GM12878 (cell line): ENCODE measurements around the gene PDCD1LG2. TPM values are rescaled to one million over a fixed set of nuclear protein-coding genes. Genes with fewer than 3 reads are reported as not detected.

Experiments
- ATF7 ChIP-seq: fragments of 450-650 bp; IDR thresholded peaks from 2 replicates; pipeline ENCODE4 v1.6.1; 2016; ENCODE audit warnings: low read depth, mild to moderate bottlenecking
- BRCA1 ChIP-seq: IDR thresholded peaks from 2 replicates; pipeline ENCODE4 v1.6.1; 2011; ENCODE audit warnings: low read depth, low read length, improper control_type of control experiment
- CBX5 ChIP-seq: sonication (generic); IDR thresholded peaks from 2 replicates; pipeline ENCODE4 v1.6.1; 2016; ENCODE audit warnings: low read depth, moderate library complexity, mild to moderate bottlenecking, inconsistent platforms
- CHD2 ChIP-seq: IDR thresholded peaks from 2 replicates; pipeline ENCODE4 v1.6.1; 2011; ENCODE audit warnings: low read depth, low read length, improper control_type of control experiment, borderline replicate concordance
- EGR1 ChIP-seq, 2 experiments: IDR thresholded peaks; 1 replicate in 1 of 2; 2 replicates in 1 of 2; pipeline ENCODE4 v1.6.1; 2011 to 2012; ENCODE audit warnings: low read depth in 2 of 2, low read length in 2 of 2, borderline replicate concordance in 1 of 2, mild to moderate bottlenecking in 1 of 2, moderate library complexity in 1 of 2
- FOS ChIP-seq: IDR thresholded peaks from 3 replicates; pipeline ENCODE4 v1.6.1; 2011; ENCODE audit warnings: borderline replicate concordance; ENCODE audit not compliant: insufficient read length; ENCODE audit errors: extremely low read depth
- FOXM1 ChIP-seq: IDR thresholded peaks from 2 replicates; pipeline ENCODE4 v1.6.1; 2012; ENCODE audit warnings: low read depth, mild to moderate bottlenecking, inconsistent platforms, low read length, moderate library complexity
- MYB ChIP-seq: fragments of 150-350 bp; IDR thresholded peaks from 2 replicates; pipeline ENCODE4 v1.6.1; 2014; ENCODE audit warnings: mild to moderate bottlenecking, low read depth, low read length, borderline replicate concordance
- NBN ChIP-seq: fragments of 450-650 bp; IDR thresholded peaks from 2 replicates; pipeline ENCODE4 v1.6.1; 2016
- NR2F1 ChIP-seq: fragments of 450-650 bp; conservative IDR thresholded peaks from 2 replicates; pipeline ENCODE4 v1.6.1; 2017; ENCODE audit warnings: mild to moderate bottlenecking
- PML ChIP-seq: IDR thresholded peaks from 2 replicates; pipeline ENCODE4 v1.6.1; 2012; ENCODE audit warnings: low read length, inconsistent platforms
- POLR2A ChIP-seq: IDR thresholded peaks from 2 replicates; pipeline ENCODE4 v1.6.1; 2011; ENCODE audit warnings: low read depth, mild to moderate bottlenecking, low read length
- SMAD1 ChIP-seq: fragments of 450-650 bp; IDR thresholded peaks from 2 replicates; pipeline ENCODE4 v1.6.1; 2018; ENCODE audit warnings: mild to moderate bottlenecking, low read depth; ENCODE audit not compliant: partially characterized antibody
- SREBF2 ChIP-seq: IDR thresholded peaks from 2 replicates; pipeline ENCODE4 v1.6.1; 2012; ENCODE audit warnings: mild to moderate bottlenecking, low read length
- SRF ChIP-seq, 2 experiments: IDR thresholded peaks; 2 replicates each; pipeline ENCODE4 v1.6.1; 2011; ENCODE audit warnings: low read depth in 2 of 2, low read length in 2 of 2, mild to moderate bottlenecking in 1 of 2, moderate library complexity in 1 of 2
- SUZ12 ChIP-seq: fragments of 200-600 bp; sonication (generic); IDR thresholded peaks from one replicate; pipeline ENCODE4 v1.6.1; 2018; ENCODE audit warnings: antibody characterized with exemption, mild to moderate bottlenecking; ENCODE audit not compliant: unreplicated experiment
- TBL1XR1 ChIP-seq: IDR thresholded peaks from 2 replicates; pipeline ENCODE4 v1.6.1; 2012; ENCODE audit warnings: low read depth, low read length, improper control_type of control experiment
- ZNF24 ChIP-seq: fragments of 450-650 bp; IDR thresholded peaks from 2 replicates; pipeline ENCODE4 v1.6.1; 2017; ENCODE audit warnings: antibody characterized with exemption, mild to moderate bottlenecking
- polyA plus RNA-seq, 11 experiments: library from polyadenylated mRNA; depleted of rRNA in 4 of 11; unstranded in 6 of 11; stranded (reverse) in 5 of 11; fragments of >200 nt; fragmentation: Nextera tagmentation in 4 of 11; fragmentation: Illumina TruSeq in 1 of 11; extraction: Ambion mirVana in 4 of 11; extraction: Trizol in 1 of 11; gene quantifications; 1 replicate in 1 of 11; 2 replicates in 10 of 11; pipeline versions ENCODE4 v1.2.1 to v1.2.3, GENCODE V29; 2011 to 2016; ENCODE audit warnings: inconsistent platforms in 2 of 11, missing spikeins in 2 of 11, low read depth in 1 of 11
- total RNA-seq, 4 experiments: library from RNA; depleted of rRNA in 3 of 4; stranded (reverse); fragments of >200 nt in 3 of 4; fragmentation: Illumina TruSeq in 1 of 4; extraction: Trizol in 1 of 4; gene quantifications; 2 replicates each; pipeline versions ENCODE4 v1.2.1 to v1.2.3, GENCODE V29; 2013 to 2021
- TF ChIP-seq, protein P1 (sequence below): fragments of 450-650 bp; IDR thresholded peaks from 2 replicates; pipeline ENCODE4 v1.6.1; 2018; ENCODE audit warnings: borderline replicate concordance, mild to moderate bottlenecking; ENCODE audit not compliant: partially characterized antibody
- TF ChIP-seq, protein P2 (sequence below): fragments of 450-650 bp; IDR thresholded peaks from 2 replicates; pipeline ENCODE4 v1.6.1; 2017; ENCODE audit warnings: mild to moderate bottlenecking, low read depth, inconsistent platforms; ENCODE audit not compliant: poor library complexity, severe bottlenecking
- TF ChIP-seq, protein P3 (sequence below): IDR thresholded peaks from 2 replicates; pipeline ENCODE4 v1.6.1; 2012; ENCODE audit warnings: low read depth, low read length, improper control_type of control experiment
- TF ChIP-seq, protein P4 (sequence below): IDR thresholded peaks from 2 replicates; pipeline ENCODE4 v1.6.1; 2012; ENCODE audit warnings: mild to moderate bottlenecking, low read depth, low read length

Gene PDCD1LG2
- total and polyA plus RNA-seq, 10 of the 15 experiments (the other 5 are each of a cell fraction or from before 2014, with no cell fraction given), result 1.5 to 37.3 (median 3.0) TPM

DNA sequence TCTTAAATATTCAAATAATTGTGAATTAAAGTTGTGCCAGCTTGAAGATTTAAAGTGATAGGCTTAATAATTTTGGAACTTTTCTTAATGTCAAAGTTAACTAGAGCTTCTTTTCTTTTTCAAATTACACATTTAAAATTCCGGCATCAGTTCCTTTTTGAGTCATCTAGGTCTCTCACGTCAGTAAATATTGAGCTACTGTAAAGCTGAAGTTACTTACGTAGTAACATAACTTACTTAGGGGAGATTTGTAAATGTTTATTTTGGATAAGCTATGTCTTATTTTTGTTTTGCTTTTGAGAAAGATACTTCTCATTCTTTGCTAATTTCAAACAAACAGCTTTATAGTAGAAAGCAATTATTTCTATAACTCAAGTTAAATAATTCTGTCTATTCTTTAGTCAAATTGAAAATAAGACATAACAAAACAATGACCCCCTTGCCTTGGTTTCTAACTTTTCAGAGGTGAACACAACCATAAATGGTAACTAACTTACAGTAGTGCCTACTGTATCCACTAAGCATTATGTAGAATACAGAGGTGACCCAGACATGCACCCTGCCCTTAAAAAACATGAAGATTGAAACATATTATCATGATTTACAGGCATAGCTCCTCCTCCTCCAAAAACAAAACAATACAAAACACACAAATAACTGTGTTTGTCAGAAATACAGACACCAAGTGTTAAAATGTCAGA, 30.2 kb upstream of the PDCD1LG2 start (continued):
- TF ChIP-seq, protein P1, sequence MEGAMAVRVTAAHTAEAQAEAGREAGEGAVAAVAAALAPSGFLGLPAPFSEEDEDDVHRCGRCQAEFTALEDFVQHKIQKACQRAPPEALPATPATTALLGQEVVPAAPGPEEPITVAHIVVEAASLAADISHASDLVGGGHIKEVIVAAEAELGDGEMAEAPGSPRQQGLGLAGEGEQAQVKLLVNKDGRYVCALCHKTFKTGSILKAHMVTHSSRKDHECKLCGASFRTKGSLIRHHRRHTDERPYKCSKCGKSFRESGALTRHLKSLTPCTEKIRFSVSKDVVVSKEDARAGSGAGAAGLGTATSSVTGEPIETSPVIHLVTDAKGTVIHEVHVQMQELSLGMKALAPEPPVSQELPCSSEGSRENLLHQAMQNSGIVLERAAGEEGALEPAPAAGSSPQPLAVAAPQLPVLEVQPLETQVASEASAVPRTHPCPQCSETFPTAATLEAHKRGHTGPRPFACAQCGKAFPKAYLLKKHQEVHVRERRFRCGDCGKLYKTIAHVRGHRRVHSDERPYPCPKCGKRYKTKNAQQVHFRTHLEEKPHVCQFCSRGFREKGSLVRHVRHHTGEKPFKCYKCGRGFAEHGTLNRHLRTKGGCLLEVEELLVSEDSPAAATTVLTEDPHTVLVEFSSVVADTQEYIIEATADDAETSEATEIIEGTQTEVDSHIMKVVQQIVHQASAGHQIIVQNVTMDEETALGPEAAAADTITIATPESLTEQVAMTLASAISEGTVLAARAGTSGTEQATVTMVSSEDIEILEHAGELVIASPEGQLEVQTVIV, result no peak
- TF ChIP-seq, protein P2, sequence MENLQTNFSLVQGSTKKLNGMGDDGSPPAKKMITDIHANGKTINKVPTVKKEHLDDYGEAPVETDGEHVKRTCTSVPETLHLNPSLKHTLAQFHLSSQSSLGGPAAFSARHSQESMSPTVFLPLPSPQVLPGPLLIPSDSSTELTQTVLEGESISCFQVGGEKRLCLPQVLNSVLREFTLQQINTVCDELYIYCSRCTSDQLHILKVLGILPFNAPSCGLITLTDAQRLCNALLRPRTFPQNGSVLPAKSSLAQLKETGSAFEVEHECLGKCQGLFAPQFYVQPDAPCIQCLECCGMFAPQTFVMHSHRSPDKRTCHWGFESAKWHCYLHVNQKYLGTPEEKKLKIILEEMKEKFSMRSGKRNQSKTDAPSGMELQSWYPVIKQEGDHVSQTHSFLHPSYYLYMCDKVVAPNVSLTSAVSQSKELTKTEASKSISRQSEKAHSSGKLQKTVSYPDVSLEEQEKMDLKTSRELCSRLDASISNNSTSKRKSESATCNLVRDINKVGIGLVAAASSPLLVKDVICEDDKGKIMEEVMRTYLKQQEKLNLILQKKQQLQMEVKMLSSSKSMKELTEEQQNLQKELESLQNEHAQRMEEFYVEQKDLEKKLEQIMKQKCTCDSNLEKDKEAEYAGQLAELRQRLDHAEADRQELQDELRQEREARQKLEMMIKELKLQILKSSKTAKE, result peak; percentile 84
- no peak for TF ChIP-seq BRCA1
- TF ChIP-seq FOS, result no peak
- TF ChIP-seq CHD2, result no peak
- TF ChIP-seq, protein P3, sequence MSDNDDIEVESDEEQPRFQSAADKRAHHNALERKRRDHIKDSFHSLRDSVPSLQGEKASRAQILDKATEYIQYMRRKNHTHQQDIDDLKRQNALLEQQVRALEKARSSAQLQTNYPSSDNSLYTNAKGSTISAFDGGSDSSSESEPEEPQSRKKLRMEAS, result no peak
- peak; percentile 54; the same call in 1 of the 2 replicates for TF ChIP-seq PML
- peak; percentile 55; the same call in 1 of the 2 replicates for TF ChIP-seq FOXM1
- TF ChIP-seq SRF (IDR thresholded peaks at IDR 0.05; ENCODE audit: low read depth in 2 of 2, low read length in 2 of 2), result peak in 1 of 2 experiments; percentile 77; a peak in 1 of 4 replicates
- no peak for TF ChIP-seq TBL1XR1
- TF ChIP-seq ZNF24, result no peak
- TF ChIP-seq NBN, result 0 out of 2 replicates have a peak, but pooled peaks have one; percentile 19
- no peak for TF ChIP-seq CBX5
- TF ChIP-seq SMAD1, result no peak
- no peak for TF ChIP-seq MYB
- TF ChIP-seq SUZ12, result no peak
- 0 out of 2 replicates have a peak, but pooled peaks have one; percentile 18 for TF ChIP-seq NR2F1
- TF ChIP-seq ATF7, result peak; percentile 82
- no peak for TF ChIP-seq EGR1 (IDR thresholded peaks at IDR 0.05; ENCODE audit: borderline replicate concordance in 1 of 2, low read depth in 2 of 2, low read length in 2 of 2)
- TF ChIP-seq SREBF2, result no peak
- no peak for TF ChIP-seq POLR2A
- TF ChIP-seq, protein P4, sequence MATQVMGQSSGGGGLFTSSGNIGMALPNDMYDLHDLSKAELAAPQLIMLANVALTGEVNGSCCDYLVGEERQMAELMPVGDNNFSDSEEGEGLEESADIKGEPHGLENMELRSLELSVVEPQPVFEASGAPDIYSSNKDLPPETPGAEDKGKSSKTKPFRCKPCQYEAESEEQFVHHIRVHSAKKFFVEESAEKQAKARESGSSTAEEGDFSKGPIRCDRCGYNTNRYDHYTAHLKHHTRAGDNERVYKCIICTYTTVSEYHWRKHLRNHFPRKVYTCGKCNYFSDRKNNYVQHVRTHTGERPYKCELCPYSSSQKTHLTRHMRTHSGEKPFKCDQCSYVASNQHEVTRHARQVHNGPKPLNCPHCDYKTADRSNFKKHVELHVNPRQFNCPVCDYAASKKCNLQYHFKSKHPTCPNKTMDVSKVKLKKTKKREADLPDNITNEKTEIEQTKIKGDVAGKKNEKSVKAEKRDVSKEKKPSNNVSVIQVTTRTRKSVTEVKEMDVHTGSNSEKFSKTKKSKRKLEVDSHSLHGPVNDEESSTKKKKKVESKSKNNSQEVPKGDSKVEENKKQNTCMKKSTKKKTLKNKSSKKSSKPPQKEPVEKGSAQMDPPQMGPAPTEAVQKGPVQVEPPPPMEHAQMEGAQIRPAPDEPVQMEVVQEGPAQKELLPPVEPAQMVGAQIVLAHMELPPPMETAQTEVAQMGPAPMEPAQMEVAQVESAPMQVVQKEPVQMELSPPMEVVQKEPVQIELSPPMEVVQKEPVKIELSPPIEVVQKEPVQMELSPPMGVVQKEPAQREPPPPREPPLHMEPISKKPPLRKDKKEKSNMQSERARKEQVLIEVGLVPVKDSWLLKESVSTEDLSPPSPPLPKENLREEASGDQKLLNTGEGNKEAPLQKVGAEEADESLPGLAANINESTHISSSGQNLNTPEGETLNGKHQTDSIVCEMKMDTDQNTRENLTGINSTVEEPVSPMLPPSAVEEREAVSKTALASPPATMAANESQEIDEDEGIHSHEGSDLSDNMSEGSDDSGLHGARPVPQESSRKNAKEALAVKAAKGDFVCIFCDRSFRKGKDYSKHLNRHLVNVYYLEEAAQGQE, result no peak
